Bronchial epithelial cell (primary cell): ENCODE data around the gene CYP4F2. TPM values are rescaled to one million over a fixed set of nuclear protein-coding genes. Genes with fewer than 3 reads are reported as not detected.
A peak's percentile ranks its signal among the peaks of the same experiment; 100 is the strongest.
"Not testable (repeated sequence)": the region's sequence is repeated elsewhere in the genome, so short reads cannot be mapped to it uniquely, and the experiment has no call there.

Experiments
- DNase-seq: peaks from one replicate; pipeline ENCODE4 v3.0.0-alpha.2; 2010; ENCODE audit warnings: low read depth
- FAIRE-seq: peaks from 2 replicates; lab custom pipeline; 2011; peaks lifted over from hg19 to GRCh38; lab: Jason Lieb, UNC
- H3K27me3 ChIP-seq: 2 replicates; pipeline ENCODE4 v1.5.1; 2011; ENCODE audit warnings: low read length; ENCODE audit not compliant: control insufficient read depth, insufficient read depth
- H3K36me3 ChIP-seq: 2 replicates; pipeline ENCODE4 v1.5.1; 2011; ENCODE audit warnings: low read length; ENCODE audit not compliant: control insufficient read depth, insufficient read depth
- H3K4me3 ChIP-seq: 2 replicates; pipeline ENCODE4 v1.5.1; 2011; ENCODE audit warnings: mild to moderate bottlenecking, low read depth, low read length, control low read depth
- total RNA-seq: library from RNA; depleted of rRNA; stranded (reverse); fragments of >200 nt; gene quantifications from 2 replicates; pipeline ENCODE4 v1.2.1, GENCODE V29; 2014
- TF ChIP-seq, protein P1 (sequence below): IDR thresholded peaks from 2 replicates; pipeline ENCODE4 v1.5.1; 2011; ENCODE audit warnings: mild to moderate bottlenecking, moderate library complexity, low read length, control low read depth, inconsistent platforms; ENCODE audit not compliant: insufficient read depth, severe bottlenecking

The CYP4F2 gene
- total RNA-seq, 1 donor from 2014 or later, result under 0.01 TPM

DNA sequence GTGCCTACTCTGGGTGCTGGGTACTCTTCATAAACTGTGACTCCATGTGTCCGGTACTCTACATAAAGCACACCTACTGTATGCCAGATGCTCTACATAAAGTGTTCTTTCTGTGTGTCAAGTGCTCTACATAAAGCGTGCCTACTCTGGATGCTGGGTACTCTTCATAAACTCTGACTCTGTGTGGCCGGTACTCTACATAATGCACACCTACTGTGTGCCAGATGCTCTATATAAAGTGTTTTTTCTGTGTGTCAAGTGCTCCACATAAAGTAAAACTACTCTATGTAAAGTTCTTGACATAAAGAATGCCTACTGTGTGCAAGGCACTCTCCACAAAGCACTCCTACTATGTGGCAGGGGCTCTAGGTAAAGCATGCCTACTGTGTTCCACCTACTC lies 38.3 kb upstream of the CYP4F2 start:
- TF ChIP-seq, protein P1, sequence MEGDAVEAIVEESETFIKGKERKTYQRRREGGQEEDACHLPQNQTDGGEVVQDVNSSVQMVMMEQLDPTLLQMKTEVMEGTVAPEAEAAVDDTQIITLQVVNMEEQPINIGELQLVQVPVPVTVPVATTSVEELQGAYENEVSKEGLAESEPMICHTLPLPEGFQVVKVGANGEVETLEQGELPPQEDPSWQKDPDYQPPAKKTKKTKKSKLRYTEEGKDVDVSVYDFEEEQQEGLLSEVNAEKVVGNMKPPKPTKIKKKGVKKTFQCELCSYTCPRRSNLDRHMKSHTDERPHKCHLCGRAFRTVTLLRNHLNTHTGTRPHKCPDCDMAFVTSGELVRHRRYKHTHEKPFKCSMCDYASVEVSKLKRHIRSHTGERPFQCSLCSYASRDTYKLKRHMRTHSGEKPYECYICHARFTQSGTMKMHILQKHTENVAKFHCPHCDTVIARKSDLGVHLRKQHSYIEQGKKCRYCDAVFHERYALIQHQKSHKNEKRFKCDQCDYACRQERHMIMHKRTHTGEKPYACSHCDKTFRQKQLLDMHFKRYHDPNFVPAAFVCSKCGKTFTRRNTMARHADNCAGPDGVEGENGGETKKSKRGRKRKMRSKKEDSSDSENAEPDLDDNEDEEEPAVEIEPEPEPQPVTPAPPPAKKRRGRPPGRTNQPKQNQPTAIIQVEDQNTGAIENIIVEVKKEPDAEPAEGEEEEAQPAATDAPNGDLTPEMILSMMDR, result no peak
- FAIRE-seq (no peak), DNase-seq (no peak)
- H3K36me3 ChIP-seq, result peaks cover under 1% of the 10 kb centered on the region
- H3K4me3 ChIP-seq, result no peak overlapping the region
- no peaks in the 10 kb centered on the region for H3K27me3 ChIP-seq

DNA sequence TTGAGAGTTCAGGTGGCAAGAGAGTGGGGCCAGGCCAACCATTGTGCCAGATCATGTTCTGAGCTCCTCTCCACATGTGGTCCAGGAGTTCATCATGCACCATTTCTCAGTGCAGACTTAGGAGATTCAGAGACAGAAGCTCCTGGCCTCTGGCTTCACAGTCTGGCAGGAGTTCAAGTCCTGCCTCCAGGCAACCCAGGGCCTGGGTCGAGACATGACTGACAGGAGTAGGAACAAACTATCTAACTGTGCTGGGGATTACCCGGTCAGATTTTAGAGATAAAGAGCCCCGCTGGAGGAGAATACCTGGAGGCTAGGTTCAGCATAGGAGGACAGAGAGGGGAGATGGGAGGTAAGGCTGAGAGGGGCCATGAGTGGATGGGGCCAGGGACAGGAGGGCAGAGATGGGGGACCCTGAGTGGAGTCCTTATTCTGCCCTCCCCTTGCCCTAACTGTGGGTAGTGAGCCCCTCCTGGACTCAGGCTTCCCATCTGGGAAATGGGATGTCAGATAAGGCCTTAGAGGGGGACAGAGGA lies 37.4 kb upstream of the CYP4F2 start:
- TF ChIP-seq, protein P1, result no peak
- Histone ChIP-seq H3K36me3 (peaks cover 1% of the 10 kb centered on the region), H3K4me3 (no peak overlapping the region), H3K27me3 (no peaks in the 10 kb centered on the region)
- DNase-seq, result no peak
- FAIRE-seq, result no peak

- TF ChIP-seq, protein P1, result no peak
- Histone ChIP-seq H3K4me3 (peak within 1 kb of the TSS; percentile 17), H3K27me3 (no peaks in the 10 kb centered on the region), H3K36me3 (peaks cover 1% of the 10 kb centered on the region)
- peak; percentile 86 for DNase-seq
- no peak for FAIRE-seq
Measured at GRCh38 chr19:15934332-15935078, 36.6 kb upstream of the CYP4F2 start, which contains the start of gene CYP4F11. Gene CYP4F11, minus strand, starts transcription at chr19:15934529. Its CDS starts 121 bp downstream, at chr19:15934408.

GRCh38 chr19:15933761-15934331 lies 36.0 kb upstream of the CYP4F2 start:
- not testable (repeated sequence) for DNase-seq, H3K27me3 ChIP-seq, H3K36me3 ChIP-seq
- peak; percentile 96 for FAIRE-seq
- peak overlapping the region; percentile 17 for H3K4me3 ChIP-seq

- DNase-seq, result no peak
- TF ChIP-seq, protein P1, result no peak
- Histone ChIP-seq H3K36me3 (peaks cover 1% of the 10 kb centered on the region), H3K27me3 (no peaks in the 10 kb centered on the region), H3K4me3 (no peak overlapping the region)
- no peak for FAIRE-seq
Measured at GRCh38 chr19:15928321-15928720, 30.4 kb upstream of the CYP4F2 start.

DNA sequence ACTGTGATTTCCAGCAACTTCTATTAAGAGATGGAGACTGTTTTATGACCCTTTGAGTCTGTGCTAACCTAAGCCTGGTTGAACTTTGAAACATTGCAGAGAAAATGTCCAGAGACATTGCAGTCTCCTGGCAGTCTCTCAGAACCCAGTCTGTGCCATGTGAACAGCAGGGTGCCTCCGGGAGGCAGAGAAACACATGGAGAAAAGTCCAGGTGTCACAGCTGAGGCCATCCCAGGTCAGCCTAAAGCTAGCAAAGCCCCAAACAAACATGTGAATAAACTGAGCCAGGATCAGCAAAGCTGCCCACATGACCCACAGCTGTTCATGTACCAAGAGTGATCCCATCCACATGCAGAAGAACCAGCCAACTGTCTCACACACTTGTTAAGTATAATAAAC lies 28.6 kb upstream of the CYP4F2 start:
- H3K4me3 ChIP-seq, result no peak overlapping the region
- FAIRE-seq (no peak), DNase-seq (no peak)
- H3K27me3 ChIP-seq, result no peaks in the 10 kb centered on the region
- TF ChIP-seq, protein P1, result no peak
- H3K36me3 ChIP-seq, result peaks cover 1% of the 10 kb centered on the region
